Embryonic facial prominence (tissue), 1 donor: Measurements from ENCODE around the gene HNMT.
"Not testable (repeated sequence)": the region's sequence is repeated elsewhere in the genome, so short reads cannot be mapped to it uniquely, and the experiment has no call there.

Experiments
- DNase-seq: peaks from one replicate; pipeline ENCODE4 v3.0.0-alpha.2; 2016; ENCODE audit errors: extremely low spot score

The HNMT gene

DNA sequence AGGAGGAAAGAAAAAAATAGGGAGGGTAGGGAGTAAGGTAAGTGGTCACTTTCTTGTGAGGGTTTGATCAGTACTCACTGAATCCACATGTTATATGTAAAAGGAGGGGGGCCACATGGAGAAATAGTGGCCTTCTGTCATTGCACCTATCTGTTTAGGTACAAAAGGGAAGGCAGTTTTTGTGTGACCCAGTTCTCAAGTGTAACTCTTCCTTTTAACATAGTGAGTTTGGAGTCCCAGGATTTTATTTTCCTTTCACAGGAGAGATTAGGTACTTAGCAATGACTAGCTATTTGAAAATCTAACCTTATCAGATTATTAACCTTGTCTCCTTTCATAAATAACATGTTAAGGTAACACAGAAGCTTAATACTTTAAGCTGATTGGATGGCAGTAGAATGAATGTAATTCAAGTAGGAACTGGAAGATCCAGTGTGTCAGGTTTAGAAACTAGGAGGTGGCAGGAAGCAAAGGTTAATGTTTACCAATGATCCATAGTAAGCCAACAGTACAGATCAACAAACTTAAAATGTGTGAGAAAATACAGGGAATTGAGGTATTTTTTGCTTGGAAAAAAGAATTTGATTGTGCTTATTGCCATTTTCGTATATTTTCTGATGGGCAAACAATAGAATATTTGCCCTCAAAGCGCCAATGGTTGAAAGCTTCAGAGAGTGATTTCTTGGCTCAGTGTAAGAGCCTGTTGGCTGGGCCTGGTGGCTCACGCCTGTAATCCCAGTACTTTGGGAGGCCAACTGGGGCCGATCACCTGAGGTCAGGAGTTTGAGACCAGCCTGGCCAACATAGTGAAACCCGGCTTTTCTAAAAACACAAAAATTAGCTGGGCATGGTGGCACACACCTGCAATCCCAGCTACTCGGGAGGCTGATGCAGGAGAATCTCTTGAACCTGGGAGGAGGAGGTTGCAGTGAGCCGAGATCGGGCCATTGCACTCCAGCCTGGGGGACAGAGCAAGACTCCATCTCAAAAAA is 11.3 kb downstream of the HNMT start:
- DNase-seq: no peak

DNA sequence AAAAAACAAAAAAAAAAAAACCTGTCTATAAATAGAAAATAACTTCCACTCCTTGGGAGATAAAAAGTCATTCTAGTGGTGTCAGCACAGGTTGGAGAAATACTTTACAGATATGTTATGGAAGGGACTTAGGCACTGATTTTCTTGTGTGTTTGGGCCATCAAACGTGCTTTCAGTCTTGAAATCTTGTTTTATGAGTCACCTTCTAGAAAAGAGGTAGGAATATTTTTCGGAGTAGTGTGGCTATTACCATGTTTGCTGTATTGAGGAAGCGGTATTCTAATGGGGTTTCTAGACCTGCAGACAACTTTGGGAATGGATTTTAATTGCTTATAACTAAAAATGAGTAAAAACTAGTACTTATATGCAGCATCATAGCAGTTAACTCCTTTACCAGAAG is 12.0 kb downstream of the HNMT start:
- DNase-seq: no peak

DNA sequence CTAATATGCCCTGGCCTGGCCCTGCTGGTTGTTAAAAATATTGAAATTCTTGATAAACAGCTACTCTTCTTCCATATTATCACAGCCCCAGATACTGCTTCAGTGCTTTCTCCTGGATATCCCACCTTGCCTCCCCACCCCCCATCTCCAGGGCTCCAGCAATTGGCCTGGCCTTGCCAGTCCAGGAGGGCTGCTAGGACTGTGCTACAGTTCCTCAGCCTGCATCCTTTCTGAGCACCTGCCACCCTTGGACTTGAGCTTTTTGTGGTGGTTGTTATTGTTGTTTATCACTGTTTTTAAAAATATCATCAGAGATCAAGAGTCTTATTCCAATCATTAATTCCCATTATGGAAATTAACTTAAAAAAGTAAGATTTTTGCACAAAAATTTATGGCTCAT is 13.5 kb downstream of the HNMT start:
- no peak for DNase-seq

DNA sequence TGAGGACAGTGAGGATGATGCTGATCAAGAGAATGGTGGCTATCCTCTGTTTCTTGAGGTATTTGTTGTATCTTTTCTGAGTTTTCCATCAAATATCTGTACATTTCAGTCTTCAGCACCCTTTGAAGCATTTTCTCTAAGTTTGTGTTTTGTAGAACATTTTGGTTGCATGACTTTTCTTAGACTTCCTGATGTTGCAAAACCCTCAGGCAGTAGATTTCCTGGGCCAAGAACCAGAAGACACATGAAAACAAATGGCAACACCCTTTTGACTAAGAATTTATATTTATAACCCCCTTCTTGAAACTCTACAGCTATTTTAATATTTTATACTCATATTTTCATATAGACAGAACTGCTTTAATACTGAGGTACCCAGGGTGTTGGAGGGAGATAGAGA is 16.2 kb downstream of the HNMT start:
- DNase-seq: no peak

DNA sequence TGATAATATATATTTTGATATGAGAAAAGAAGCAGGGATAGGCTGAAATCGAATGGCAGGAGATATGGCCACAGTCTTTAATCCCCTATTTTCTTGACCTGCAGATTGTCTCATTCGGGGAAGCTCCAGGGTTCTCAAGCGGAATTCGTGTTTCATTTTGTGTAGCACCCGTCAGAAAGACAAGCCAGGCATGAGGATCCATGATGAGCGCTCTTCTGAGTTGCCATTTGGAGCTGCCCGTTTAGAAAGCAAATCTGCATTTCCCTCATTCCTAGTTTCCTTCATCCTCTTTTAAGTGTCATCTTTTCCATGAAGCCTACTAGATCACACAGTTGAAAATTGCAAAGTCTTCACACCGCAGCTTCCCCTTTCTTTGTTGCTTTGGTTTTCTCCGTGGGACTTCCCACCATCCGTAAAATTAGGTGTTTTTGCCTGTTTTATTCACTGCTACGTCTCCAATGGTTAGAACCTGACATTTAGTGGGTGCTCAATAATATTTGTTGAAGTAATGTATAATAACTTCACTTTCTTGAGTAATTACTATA is 16.9 kb downstream of the HNMT start:
- no peak for DNase-seq

DNA sequence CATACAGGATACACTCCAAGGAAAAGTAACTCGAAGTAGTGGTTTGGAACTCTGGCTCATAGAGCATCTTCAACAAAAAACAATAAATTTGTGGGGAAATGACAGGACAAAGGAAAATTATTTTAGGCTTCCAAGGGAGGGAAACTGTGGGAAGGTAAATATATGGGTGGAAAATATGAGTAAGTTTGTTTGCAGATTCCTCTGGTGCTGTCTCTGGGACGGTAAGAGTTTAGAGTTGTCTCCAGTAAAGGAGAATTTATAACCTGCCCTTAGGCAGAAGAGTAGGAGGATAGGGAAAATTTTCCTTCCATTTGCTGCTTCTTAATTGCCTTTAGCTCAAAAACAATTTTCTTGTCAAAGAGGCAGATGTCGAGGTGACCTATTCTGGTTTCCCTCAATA is 19.3 kb downstream of the HNMT start:
- no peak for DNase-seq

DNA sequence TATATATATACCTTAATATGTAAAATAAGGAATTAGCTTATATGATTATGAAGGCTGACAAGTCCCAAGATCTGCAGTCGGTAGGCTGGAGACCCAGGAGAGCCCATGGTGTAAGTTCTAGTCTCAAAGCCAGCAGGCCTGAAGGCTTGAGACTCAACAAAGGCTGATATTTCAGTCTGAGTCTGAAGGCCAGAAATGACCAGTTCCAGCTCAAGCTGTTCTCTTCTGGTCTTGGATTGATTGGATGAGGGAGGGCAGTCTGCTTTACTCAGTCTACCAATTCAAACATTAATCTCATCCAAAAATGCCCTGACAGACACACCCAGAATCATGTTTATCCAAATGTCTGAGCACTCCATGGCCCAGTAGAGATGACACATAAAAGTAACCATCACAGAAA is 22.0 kb downstream of the HNMT start:
- no peak for DNase-seq

DNA sequence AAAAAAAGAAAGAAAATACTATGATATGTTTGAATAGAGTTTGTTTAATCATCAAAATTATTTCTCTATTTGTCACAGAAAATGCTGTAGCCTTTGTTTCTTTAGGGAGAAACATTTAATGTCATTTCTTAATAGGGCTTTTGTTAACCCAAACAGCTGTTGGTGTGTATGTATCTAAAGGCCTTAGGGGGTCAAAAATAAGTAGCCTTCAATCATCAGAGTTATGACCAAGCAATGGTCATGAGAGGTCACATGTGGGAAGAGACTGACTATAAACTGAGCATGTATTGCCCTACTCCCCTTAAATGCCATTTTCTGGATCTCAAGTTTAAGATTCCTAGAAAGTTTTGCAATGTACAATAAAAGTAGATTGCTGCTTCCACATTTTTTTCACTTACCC is 22.7 kb downstream of the HNMT start:
- no peak for DNase-seq

DNA sequence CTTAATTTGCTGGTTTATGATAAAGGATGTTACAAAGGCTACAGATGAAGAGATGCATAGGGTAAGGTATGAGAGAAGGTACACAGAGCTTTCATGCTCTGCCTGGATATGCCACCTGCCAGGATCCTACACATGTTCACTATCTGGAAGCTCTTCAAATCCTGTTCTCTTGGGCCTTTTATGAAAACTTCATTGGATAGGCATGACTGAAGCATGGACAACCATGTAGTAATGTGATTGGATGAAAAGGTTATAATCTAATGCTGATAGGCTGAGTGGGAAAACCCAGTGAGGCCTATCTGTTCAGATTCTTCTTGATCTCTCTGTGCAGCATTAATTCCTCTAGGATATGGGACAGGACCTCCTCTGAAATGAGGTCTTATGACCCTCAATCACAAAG is 26.8 kb downstream of the HNMT start:
- no peak for DNase-seq

DNA sequence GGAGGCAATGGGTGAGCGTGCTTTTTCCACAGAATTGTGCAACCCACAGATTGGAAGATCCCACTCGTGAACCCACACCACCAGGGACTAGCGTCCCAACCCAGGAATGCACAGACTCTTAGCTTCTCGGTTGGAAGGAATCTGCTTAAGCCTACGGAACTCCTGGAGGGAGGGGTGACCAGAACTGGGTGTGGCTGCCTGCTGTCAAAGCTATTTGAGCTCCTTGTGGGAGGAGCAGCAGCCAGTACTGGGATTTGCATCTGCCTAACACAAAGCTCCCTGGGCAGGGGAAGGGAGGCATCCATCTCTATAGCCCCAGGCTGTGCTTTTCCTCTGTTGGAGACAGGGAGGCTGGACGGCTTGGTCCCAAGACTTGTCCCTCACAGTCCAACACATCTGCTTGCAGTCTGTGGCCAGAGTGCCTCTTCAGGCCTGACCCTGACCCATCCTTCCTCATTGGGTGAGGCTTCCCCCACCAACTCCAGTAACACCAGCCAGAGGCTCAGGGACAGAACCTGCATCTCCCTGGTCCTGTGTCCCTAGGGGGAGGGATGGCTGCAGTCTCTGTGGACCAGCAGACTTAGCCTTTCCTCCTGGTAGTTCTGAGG is 27.9 kb downstream of the HNMT start:
- DNase-seq: no peak

DNA sequence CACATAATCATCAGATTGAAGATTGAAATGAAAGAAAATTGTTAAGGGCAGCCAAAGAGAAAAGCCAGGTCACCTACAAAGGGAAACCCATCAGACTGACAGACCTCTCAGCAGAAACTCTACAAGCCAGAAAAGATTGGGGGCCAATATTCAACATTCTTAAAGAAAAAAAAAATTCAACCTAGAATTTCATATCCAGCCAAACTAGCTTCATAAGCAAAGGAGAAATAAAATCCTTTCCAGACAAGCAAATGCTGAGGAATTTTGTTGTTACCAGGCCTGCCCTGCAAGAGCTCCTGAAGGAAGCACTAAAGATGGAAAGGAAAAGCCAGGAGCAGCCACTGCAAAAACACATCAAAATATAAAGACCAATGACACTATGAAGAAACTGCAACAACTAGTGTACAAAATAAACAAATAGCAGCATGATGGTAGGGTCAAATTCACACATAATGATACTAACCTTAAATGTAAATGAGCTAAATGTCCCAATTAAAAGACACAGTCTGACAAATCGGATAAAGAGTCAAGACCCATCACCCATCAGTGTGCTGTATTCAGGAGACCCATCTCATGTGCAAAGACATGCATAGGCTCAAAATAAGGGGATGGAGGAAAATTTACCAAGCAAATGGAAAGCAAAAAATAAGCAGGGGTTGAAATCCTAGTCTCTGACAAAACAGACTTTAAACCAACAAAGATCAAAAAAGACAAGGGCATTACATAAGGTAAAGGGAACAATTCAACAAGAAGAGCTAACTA is 29.6 kb downstream of the HNMT start:
- not testable (repeated sequence) for DNase-seq

DNA sequence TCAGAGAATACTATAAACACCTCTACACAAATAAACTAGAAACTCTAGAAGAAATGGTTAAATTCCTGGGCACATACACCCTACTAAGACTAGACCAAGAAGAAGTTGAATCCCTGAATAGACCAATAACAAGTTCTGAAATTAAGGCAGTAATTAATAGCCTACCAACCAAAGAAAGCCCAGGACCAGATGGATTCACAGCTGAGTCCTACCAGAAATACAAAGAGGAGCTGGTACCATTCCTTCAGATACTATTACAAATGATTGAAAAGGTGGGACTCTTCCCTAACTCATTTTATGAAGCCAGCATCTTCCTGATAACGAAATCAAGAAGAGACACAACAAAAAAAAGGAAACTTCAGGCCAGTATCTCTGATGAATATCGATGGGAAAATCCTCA is 31.1 kb downstream of the HNMT start:
- not testable (repeated sequence) for DNase-seq

DNA sequence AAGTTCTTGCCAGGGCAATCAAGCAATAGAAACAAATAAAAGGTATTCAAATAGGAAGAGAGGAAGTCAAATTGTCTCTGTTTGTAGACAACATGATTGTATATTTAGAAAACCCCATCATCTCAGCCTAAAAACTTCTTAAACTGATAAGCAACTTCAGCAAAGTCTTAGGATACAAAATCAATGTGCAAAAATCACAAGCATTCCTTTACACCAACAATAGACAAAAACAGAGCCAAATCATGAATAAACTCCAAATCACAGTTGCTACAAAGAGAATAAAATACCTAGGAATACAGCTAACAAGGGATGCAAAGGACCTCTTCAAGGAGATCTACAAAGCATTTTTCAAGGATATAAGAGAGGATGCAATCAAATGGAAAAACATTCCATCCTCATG is 31.9 kb downstream of the HNMT start:
- not testable (repeated sequence) for DNase-seq

DNA sequence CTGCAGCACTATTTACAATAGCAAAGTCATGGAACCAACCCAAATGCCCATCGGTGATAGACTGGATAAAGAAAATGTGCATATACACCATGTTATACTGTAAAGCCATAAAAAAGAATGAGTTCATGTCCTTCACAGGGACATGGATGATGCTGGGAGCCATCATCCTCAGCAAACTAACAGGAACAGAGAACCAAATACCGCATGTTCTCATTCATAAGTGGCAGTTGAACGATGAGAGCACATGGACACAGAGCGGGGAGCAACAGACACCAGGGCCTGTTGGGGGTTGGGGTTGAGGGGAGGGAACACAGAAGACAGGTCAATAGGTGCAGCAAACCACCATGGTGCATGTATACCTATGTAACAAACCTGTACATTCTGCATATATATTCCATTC is 33.5 kb downstream of the HNMT start:
- DNase-seq: no peak

DNA sequence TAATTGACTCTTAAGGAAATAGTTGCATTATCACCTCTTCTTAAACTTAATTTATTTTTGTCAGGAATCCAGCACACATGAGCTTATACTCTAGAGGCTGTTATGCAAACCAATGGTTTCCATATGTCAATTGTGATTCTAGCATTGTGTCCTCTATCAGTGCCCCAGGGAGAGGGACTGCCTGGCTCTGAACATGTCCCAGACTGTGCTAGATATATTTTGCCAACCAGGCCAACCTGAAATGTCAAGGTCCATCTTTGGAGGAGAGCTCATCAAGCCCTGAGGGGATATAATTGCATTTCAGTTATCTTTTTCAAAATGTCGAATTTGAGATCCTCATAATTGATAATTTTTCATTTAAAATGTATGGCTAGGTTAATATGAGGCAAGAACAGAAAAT is 34.2 kb downstream of the HNMT start:
- DNase-seq: no peak

DNA sequence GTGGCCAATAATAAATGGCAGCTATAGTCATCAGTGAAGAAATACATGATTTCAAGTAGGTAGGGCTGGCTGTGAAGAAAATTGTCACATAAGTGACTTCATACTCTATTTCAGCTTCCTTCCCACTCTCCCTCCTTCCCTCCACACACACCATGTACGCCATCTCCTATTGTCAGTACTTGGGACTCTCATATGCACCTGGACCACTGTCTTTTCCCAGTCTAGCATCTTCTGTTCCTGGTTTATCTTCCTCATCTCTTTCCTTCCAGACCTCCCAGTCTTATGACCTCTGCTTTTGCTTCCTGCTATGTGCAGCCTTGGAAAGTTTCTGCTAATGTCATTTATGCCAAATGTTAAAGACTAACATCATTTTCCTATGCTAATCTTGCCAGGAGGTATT is 35.0 kb downstream of the HNMT start:
- no peak for DNase-seq

DNA sequence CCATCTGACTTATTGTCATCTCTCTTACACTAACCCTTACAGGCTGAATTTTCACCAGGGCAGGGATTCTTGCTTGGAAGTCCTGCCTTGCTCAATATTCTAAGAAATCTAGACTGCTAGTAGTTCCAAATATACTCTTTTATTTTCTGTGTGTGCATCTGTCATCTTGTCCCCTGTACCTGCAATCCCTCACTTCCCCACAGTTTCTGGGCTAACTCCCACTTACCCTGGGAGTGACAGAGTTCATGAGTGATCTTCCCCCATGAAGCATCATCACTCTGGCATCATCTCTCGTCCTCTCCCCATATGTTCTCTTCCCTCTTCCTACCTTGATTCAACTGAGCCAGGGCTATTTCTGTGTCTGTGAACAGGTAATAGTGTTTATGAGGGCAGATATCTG is 35.7 kb downstream of the HNMT start:
- no peak for DNase-seq

DNA sequence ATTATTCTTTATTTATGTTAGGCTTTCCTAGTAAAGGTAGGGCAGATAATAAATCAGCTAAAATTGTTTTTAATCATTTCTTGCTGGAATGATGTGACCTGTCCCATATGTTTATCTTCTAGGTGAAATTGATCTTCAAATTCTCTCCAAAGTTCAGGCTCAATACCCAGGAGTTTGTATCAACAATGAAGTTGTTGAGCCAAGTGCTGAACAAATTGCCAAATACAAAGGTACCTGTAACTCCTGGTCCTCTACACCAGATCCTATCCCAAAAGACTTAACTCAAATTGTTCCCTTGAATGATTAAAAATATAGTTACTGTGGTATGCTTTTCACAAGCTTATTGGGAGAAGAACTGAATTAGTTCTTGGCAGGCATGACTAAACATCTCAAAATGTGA is 36.5 kb downstream of the HNMT start:
- DNase-seq: no peak

DNA sequence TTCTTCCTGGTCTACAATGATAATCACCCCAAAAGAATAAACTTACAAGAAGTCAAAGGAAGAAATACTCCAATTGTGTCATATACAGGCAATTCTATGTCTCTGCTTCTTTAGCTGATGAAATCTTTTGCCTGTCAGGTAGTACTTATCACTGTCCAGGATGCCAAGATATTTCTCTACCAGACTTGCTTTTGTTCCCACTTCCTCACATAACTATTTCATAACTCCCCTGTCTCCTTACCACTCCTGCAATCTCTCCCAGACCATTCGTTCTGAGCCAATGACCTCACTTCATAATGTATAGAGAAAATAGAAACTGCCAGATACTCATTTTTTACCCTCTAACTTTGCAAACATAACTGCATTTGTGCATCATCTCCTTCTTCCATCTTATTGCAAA is 39.1 kb downstream of the HNMT start:
- DNase-seq: no peak

DNA sequence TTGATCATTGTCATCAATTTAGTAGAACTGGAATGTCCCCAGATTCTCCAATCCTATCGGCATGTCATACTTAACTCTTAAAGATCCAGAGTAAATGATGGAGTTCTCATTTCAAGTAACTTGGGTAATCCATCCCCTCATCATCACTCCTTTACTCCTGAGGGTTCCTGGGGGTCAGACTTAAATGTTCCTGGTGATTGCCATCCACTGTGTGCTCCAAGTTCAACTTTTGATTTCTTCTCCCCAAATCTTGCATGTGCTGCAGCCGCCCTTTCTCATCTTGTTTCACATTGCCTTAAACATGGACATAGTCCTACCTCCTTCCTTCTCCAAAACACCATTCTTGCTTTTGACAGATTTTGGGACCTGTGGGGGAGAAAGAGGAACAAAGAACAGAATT is 43.2 kb downstream of the HNMT start:
- no peak for DNase-seq

DNA sequence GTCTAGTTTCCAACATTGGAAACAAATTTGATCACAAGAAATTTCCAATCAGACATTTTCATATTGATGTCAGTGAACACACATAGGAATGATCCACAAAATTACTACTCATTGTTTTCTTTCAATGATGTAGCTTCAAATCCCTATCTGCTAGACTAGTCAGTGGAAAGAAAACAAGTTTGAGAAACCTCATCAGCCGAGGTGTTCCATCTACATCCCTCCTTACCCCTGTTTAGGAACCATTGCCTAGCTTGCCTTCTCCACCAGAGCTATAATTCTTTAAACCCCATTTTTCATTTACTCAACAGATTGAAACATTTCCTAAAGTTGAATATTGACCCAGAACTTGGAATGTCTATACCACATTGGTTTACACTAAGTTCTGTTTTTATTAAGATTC is 45.3 kb downstream of the HNMT start:
- no peak for DNase-seq

DNA sequence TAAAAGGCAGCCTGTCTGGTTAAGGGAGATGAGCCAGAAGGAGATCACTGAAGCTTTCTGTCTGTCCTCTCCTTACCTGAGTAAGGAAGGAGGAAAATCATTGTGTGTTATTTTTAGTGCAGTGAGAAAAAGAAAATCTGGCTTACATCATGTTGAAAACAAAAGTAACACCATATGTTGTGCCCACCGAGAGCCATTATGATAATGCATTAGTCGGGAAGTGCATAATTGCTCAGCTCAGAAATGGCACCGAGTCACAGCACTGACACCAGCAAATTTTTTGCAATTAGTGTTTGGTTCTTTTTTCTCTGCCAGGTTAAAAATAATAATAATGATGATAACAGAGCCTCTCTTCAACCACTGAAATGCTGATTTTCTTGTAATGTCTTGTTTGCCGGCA is 46.6 kb downstream of the HNMT start:
- no peak for DNase-seq
